GM23338 (cell line): Measurements from ENCODE around the gene DSG2. TPM values are rescaled to one million over a fixed set of nuclear protein-coding genes. Genes with fewer than 3 reads are reported as not detected.

Experiments
- ATAC-seq: fragments of 200-7000 bp; cut with Tn5 transposase; 3 replicates; pipeline ENCODE4 v1.9.1; 2020
- DNase-seq: peaks from one replicate; pipeline ENCODE4 v3.0.0-alpha.2; 2015; ENCODE audit warnings: low spot score
- H2AFZ ChIP-seq: fragments of 200-600 bp; sonication (generic); 2 replicates; pipeline ENCODE4 v1.8.0; 2016; ENCODE audit warnings: antibody characterized with exemption, mild to moderate bottlenecking, moderate library complexity
- H3F3A ChIP-seq: fragments of 200-600 bp; sonication (generic); replicated peaks from 2 replicates; pipeline ENCODE4 v1.8.0; 2017; ENCODE audit warnings: antibody characterized with exemption, mixed run types, low read depth
- H3K27ac ChIP-seq: fragments of 200-600 bp; sonication (generic); 2 replicates; pipeline ENCODE4 v1.6.1; 2016; ENCODE audit warnings: low read depth
- H3K27me3 ChIP-seq: fragments of 200-600 bp; sonication (generic); 2 replicates; pipeline ENCODE4 v1.8.0; 2016; ENCODE audit warnings: mild to moderate bottlenecking, mixed run types, moderate library complexity; ENCODE audit not compliant: insufficient read depth
- H3K36me3 ChIP-seq: fragments of 200-600 bp; sonication (generic); 2 replicates; pipeline ENCODE4 v1.8.0; 2016; ENCODE audit warnings: mild to moderate bottlenecking; ENCODE audit not compliant: insufficient read depth
- H3K4me1 ChIP-seq: fragments of 200-600 bp; sonication (generic); 2 replicates; pipeline ENCODE4 v1.8.0; 2016; ENCODE audit warnings: mild to moderate bottlenecking, moderate library complexity; ENCODE audit not compliant: insufficient read depth
- H3K4me2 ChIP-seq: fragments of 200-600 bp; sonication (generic); 2 replicates; pipeline ENCODE4 v1.7.1; 2017; ENCODE audit warnings: mixed run types
- H3K4me3 ChIP-seq: fragments of 200-600 bp; sonication (generic); 2 replicates; pipeline ENCODE4 v1.6.1; 2016; ENCODE audit warnings: mixed run types
- H3K79me2 ChIP-seq: fragments of 200-600 bp; sonication (generic); replicated peaks from 2 replicates; pipeline ENCODE4 v1.8.0; 2017; ENCODE audit warnings: mild to moderate bottlenecking; ENCODE audit not compliant: insufficient read depth
- H3K9me2 ChIP-seq: fragments of 200-600 bp; sonication (generic); 2 replicates; pipeline ENCODE4 v1.8.0; 2017; ENCODE audit not compliant: insufficient read depth
- H4K20me1 ChIP-seq: fragments of 200-600 bp; sonication (generic); replicated peaks from 2 replicates; pipeline ENCODE4 v1.8.0; 2017; ENCODE audit warnings: mild to moderate bottlenecking; ENCODE audit not compliant: insufficient read depth
- H3K27ac Mint-ChIP-seq: 2 replicates; pipeline ENCODE4 v1.8.0; 2020; ENCODE audit warnings: inconsistent platforms, mild to moderate bottlenecking, moderate library complexity, mixed read lengths
- H3K27me3 Mint-ChIP-seq: 3 replicates; pipeline ENCODE4 v1.8.0; 2022; ENCODE audit warnings: low read depth, mild to moderate bottlenecking, moderate library complexity, mixed read lengths, inconsistent platforms; ENCODE audit not compliant: insufficient read depth, poor library complexity
- H3K36me3 Mint-ChIP-seq: 3 replicates; pipeline ENCODE4 v1.8.0; 2021; ENCODE audit warnings: low read depth, mild to moderate bottlenecking, inconsistent platforms, moderate library complexity, mixed read lengths
- H3K4me1 Mint-ChIP-seq: 3 replicates; pipeline ENCODE4 v1.8.0; 2020; ENCODE audit warnings: mild to moderate bottlenecking, inconsistent platforms, mixed read lengths
- H3K4me3 Mint-ChIP-seq: 3 replicates; pipeline ENCODE4 v1.8.0; 2021; ENCODE audit warnings: moderate library complexity, mild to moderate bottlenecking, inconsistent platforms, mixed read lengths
- H3K9me3 Mint-ChIP-seq: 3 replicates; pipeline ENCODE4 v1.8.0; 2020; ENCODE audit warnings: moderate library complexity, mild to moderate bottlenecking, inconsistent platforms, mixed read lengths
- CREB1 ChIP-seq: fragments of 250-450 bp; sonication (Bioruptor Pico); IDR thresholded peaks from 2 replicates; pipeline ENCODE4 v1.5.0; 2020; ENCODE audit warnings: low read depth, mild to moderate bottlenecking, moderate library complexity
- EZH2phosphoT487 ChIP-seq: fragments of 200-600 bp; sonication (generic); IDR thresholded peaks from one replicate; pipeline ENCODE4 v1.8.1; 2018; ENCODE audit warnings: antibody characterized with exemption; ENCODE audit not compliant: unreplicated experiment
- polyA plus RNA-seq: library from polyadenylated mRNA; unstranded; fragments of >200 nt; fragmentation: Nextera tagmentation; extraction: Ambion mirVana; gene quantifications from 2 replicates; pipeline ENCODE4 v1.2.1, GENCODE V29; 2016
- total RNA-seq: library from RNA; depleted of rRNA; stranded (reverse); fragments of >200 nt; shearing (Covaris generic); gene quantifications from 2 replicates; pipeline ENCODE4 v1.2.3, GENCODE V29; 2014
- TF ChIP-seq, protein P1 (sequence below): IDR thresholded peaks from 2 replicates; pipeline ENCODE4 v1.6.1; 2016; ENCODE audit warnings: antibody characterized with exemption
- TF ChIP-seq, protein P2 (sequence below): IDR thresholded peaks from one replicate; pipeline ENCODE4 v1.6.1; 2018; ENCODE audit warnings: antibody characterized with exemption; ENCODE audit not compliant: unreplicated experiment
- TF ChIP-seq, protein P3 (sequence below), 2 experiments: fragments of 200-600 bp in 1 of 2; sonication (generic) in 1 of 2; conservative IDR thresholded peaks; 2 replicates each; pipeline versions ENCODE4 v1.5.1 to v1.6.1; 2016 to 2017; ENCODE audit warnings: antibody characterized with exemption in 2 of 2, low read depth in 2 of 2, mild to moderate bottlenecking in 2 of 2, moderate library complexity in 1 of 2

Gene DSG2
- total and polyA plus RNA-seq, 2 experiments from 2014 or later: 44.7 to 144 TPM

DNA sequence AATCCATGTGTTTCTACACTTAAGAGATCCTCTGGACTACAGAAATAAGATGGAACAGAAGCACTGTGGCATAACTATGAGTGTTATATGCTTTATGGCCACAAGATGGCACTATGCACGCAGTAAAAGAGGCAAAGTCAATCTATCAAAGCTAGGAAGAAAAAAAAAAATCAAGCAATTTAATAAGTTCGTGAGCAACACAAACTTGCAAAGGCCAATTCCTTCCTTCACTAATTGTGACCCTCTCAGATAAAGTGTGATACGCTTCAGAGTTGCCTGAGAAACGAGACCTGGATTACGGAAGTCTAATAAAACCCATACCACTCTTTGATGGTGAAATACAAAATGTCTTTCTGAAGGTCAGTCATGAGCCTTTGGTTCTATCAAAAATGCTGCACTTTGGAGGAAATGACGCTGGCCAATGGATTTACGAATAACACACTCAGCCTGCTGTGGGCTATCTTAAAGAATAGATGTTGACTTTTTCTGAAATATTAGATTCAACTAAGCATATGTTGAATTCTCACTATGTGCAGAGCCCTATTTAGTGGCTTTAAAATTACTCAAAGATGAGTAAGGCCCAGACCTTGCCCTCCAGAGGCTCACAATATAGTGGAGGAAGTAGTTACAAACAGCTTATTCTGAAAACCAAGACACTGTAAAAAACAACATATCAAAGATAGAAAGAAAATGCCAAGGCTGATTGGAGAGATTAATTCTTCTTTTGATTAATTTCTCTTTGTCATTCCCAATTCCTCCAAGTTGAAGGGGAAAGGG is 58.2 kb downstream of the DSG2 start:
- peak; percentile 59 for ATAC-seq
- Histone ChIP-seq H3K4me2 (no peak overlapping the region), H3K4me3 (no peak overlapping the region), H3K27ac (no peak overlapping the region), H2AFZ (no peak overlapping the region; the same call in 1 of the 2 replicates), H4K20me1 (no peaks in the 10 kb centered on the region), H3K9me2 (no peaks in the 10 kb centered on the region), H3K27me3 (no peaks in the 10 kb centered on the region), H3K36me3 (no peaks in the 10 kb centered on the region), H3F3A (no peaks in the 10 kb centered on the region), H3K79me2 (no peaks in the 10 kb centered on the region), H3K4me1 (0 out of 2 replicates have a peak, but pooled peaks cover 7% of the 10 kb centered on the region)
- no peak for TF ChIP-seq EZH2phosphoT487
- TF ChIP-seq, protein P1, sequence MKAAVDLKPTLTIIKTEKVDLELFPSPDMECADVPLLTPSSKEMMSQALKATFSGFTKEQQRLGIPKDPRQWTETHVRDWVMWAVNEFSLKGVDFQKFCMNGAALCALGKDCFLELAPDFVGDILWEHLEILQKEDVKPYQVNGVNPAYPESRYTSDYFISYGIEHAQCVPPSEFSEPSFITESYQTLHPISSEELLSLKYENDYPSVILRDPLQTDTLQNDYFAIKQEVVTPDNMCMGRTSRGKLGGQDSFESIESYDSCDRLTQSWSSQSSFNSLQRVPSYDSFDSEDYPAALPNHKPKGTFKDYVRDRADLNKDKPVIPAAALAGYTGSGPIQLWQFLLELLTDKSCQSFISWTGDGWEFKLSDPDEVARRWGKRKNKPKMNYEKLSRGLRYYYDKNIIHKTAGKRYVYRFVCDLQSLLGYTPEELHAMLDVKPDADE: no peak
- TF ChIP-seq, protein P2, sequence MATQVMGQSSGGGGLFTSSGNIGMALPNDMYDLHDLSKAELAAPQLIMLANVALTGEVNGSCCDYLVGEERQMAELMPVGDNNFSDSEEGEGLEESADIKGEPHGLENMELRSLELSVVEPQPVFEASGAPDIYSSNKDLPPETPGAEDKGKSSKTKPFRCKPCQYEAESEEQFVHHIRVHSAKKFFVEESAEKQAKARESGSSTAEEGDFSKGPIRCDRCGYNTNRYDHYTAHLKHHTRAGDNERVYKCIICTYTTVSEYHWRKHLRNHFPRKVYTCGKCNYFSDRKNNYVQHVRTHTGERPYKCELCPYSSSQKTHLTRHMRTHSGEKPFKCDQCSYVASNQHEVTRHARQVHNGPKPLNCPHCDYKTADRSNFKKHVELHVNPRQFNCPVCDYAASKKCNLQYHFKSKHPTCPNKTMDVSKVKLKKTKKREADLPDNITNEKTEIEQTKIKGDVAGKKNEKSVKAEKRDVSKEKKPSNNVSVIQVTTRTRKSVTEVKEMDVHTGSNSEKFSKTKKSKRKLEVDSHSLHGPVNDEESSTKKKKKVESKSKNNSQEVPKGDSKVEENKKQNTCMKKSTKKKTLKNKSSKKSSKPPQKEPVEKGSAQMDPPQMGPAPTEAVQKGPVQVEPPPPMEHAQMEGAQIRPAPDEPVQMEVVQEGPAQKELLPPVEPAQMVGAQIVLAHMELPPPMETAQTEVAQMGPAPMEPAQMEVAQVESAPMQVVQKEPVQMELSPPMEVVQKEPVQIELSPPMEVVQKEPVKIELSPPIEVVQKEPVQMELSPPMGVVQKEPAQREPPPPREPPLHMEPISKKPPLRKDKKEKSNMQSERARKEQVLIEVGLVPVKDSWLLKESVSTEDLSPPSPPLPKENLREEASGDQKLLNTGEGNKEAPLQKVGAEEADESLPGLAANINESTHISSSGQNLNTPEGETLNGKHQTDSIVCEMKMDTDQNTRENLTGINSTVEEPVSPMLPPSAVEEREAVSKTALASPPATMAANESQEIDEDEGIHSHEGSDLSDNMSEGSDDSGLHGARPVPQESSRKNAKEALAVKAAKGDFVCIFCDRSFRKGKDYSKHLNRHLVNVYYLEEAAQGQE: no peak
- no peak for TF ChIP-seq CREB1 (CRISPR knock-in tag)
- TF ChIP-seq, protein P3, sequence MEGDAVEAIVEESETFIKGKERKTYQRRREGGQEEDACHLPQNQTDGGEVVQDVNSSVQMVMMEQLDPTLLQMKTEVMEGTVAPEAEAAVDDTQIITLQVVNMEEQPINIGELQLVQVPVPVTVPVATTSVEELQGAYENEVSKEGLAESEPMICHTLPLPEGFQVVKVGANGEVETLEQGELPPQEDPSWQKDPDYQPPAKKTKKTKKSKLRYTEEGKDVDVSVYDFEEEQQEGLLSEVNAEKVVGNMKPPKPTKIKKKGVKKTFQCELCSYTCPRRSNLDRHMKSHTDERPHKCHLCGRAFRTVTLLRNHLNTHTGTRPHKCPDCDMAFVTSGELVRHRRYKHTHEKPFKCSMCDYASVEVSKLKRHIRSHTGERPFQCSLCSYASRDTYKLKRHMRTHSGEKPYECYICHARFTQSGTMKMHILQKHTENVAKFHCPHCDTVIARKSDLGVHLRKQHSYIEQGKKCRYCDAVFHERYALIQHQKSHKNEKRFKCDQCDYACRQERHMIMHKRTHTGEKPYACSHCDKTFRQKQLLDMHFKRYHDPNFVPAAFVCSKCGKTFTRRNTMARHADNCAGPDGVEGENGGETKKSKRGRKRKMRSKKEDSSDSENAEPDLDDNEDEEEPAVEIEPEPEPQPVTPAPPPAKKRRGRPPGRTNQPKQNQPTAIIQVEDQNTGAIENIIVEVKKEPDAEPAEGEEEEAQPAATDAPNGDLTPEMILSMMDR (conservative IDR thresholded peaks at IDR 0.05; ENCODE audit: low read depth in 2 of 2): peak; percentile 87 to 98
- H3K27me3 Mint-ChIP-seq: peaks cover 11% of the 10 kb centered on the region
- no peak overlapping the region for H3K4me3 Mint-ChIP-seq
- peaks cover 8% of the 10 kb centered on the region; the same call in 2 of the 3 replicates for H3K4me1 Mint-ChIP-seq
- H3K27ac Mint-ChIP-seq: no peak overlapping the region
- no peaks in the 10 kb centered on the region for H3K36me3 Mint-ChIP-seq
- H3K9me3 Mint-ChIP-seq: no peaks in the 10 kb centered on the region; the same call in 2 of the 3 replicates
- peak; percentile 78 for DNase-seq

DNA sequence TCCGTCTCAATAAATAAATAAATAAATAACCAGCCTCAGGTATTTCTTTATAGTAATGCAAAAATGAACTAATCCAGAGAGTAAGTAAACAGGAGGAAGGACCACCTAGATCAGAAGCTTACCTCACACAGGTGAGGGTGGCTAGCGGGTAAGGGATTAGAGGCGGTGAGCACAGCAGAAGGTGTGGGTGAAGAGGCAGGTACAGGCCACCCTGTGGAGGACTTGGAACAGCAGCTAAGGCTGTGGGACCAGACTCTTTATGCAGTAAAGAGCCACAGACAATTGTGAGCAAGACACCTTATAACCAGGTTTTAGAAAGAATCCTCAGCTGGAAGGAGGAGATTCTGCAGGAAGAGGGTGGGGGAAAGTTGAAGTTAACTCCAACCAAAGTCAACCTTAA is 59.5 kb downstream of the DSG2 start:
- H4K20me1 ChIP-seq: no peaks in the 10 kb centered on the region

More for the DNA sequence above, 59.5 kb downstream of the DSG2 start:
- H3K79me2 ChIP-seq: no peaks in the 10 kb centered on the region
- ATAC-seq (peak; percentile 83), DNase-seq (peak; percentile 45)
- no peaks in the 10 kb centered on the region for H3K27me3 ChIP-seq
- Mint-ChIP-seq H3K27me3 (peaks cover 11% of the 10 kb centered on the region), H3K27ac (no peak overlapping the region), H3K4me3 (no peak overlapping the region), H3K4me1 (peaks cover 8% of the 10 kb centered on the region; the same call in 2 of the 3 replicates), H3K36me3 (no peaks in the 10 kb centered on the region), H3K9me3 (no peaks in the 10 kb centered on the region; the same call in 2 of the 3 replicates)
- no peak overlapping the region for H3K4me3 ChIP-seq
- 0 out of 2 replicates have a peak overlapping the region, but pooled peaks have one; percentile 16 for H2AFZ ChIP-seq
- 0 out of 2 replicates have a peak, but pooled peaks cover 7% of the 10 kb centered on the region for H3K4me1 ChIP-seq
- no peak overlapping the region for H3K4me2 ChIP-seq
- H3K9me2 ChIP-seq: no peaks in the 10 kb centered on the region
- TF ChIP-seq, protein P3 (conservative IDR thresholded peaks at IDR 0.05; ENCODE audit: low read depth in 2 of 2): peak; percentile 15 to 30; a peak in 2 of 4 replicates
- TF ChIP-seq, protein P2: no peak
- H3F3A ChIP-seq: no peaks in the 10 kb centered on the region
- no peaks in the 10 kb centered on the region for H3K36me3 ChIP-seq
- no peak overlapping the region for H3K27ac ChIP-seq
